HCT116 (cell line): Measurements from ENCODE around the gene KIRREL3. TPM values are rescaled to one million over a fixed set of nuclear protein-coding genes. Genes with fewer than 3 reads are reported as not detected.

Experiments used
- ATAC-seq: fragments of 200-7000 bp; cut with Tn5 transposase; 2 replicates; pipeline ENCODE4 v1.9.1; 2020; ENCODE audit warnings: mild to moderate bottlenecking, moderate library complexity
- BruUV-seq: library from RNA; stranded (reverse); fragments of 400-500 nt; replicated peaks from 2 replicates; lab custom pipeline; 2021; lab: Mats Ljungman, UMichigan
- CTCF ChIA-PET: fragments of 300-600 bp; sonication (Branson Sonifier 250); formaldehyde crosslinking; loops from one replicate; lab custom pipeline; 2021; ENCODE audit warnings: antibody characterized with exemption; lab: Charles Lee
- POLR2A ChIA-PET: fragments of 300-600, 350-600 bp; sonication (Branson Sonifier 250); formaldehyde crosslinking; loops from one replicate; lab custom pipeline; 2021; ENCODE audit warnings: antibody characterized with exemption; lab: Charles Lee
- RAD21 ChIA-PET, 2 experiments: fragments of 300-600 bp; sonication (Branson Sonifier 250); formaldehyde crosslinking; loops; one replicate each; lab custom pipeline; 2023; ENCODE audit warnings: low total read pairs in 2 of 2; ENCODE audit not compliant: uncharacterized antibody in 2 of 2, unreplicated experiment in 2 of 2, low non-redundant PET in 1 of 2; lab: Charles Lee
- DNase-seq: peaks from one replicate; pipeline ENCODE4 v3.0.0-alpha.2; 2010; ENCODE audit warnings: low read depth, low spot score
- H2AFZ ChIP-seq: fragments of 200-600 bp; shearing (Covaris generic), sonication (generic); 2 replicates; pipeline ENCODE4 v1.6.1; 2017; ENCODE audit warnings: low read depth, mixed run types, mixed read lengths, antibody characterized with exemption, low read length; ENCODE audit not compliant: poor library complexity, severe bottlenecking
- H3K27ac ChIP-seq: 2 replicates; pipeline ENCODE4 v1.5.1; 2012; ENCODE audit warnings: low read depth, low read length
- H3K27me3 ChIP-seq: fragments of 200-600 bp; sonication (generic); 2 replicates; pipeline ENCODE4 v1.6.1; 2016; ENCODE audit warnings: mixed run types, low read length, mixed read lengths; ENCODE audit not compliant: insufficient read depth
- H3K36me3 ChIP-seq, 2 experiments: fragments of 200-500 bp in 1 of 2; fragments of 200-600 bp in 1 of 2; sonication (Bioruptor generic) in 1 of 2; sonication (generic) in 1 of 2; 2 replicates each; pipeline versions ENCODE4 v1.5.1 to v1.6.1; 2014 to 2016; ENCODE audit warnings: low read length in 2 of 2, inconsistent platforms in 1 of 2, mixed read lengths in 1 of 2, mixed run types in 1 of 2; ENCODE audit not compliant: insufficient read depth in 2 of 2, control insufficient read depth in 1 of 2
- H3K4me1 ChIP-seq, 2 experiments: fragments of 200-600 bp in 1 of 2; sonication (generic) in 1 of 2; 2 replicates each; pipeline versions ENCODE4 v1.5.1 to v1.6.1; 2012 to 2017; ENCODE audit warnings: low read length in 2 of 2, inconsistent platforms in 1 of 2, mild to moderate bottlenecking in 1 of 2, mixed read lengths in 1 of 2, mixed run types in 1 of 2, moderate library complexity in 1 of 2; ENCODE audit not compliant: insufficient read depth in 2 of 2, control insufficient read depth in 1 of 2
- H3K4me2 ChIP-seq: fragments of 200-600 bp; sonication (generic); 2 replicates; pipeline ENCODE4 v1.6.1; 2017; ENCODE audit warnings: mixed run types, low read length, mixed read lengths
- H3K4me3 ChIP-seq, 2 experiments: fragments of 200-600 bp in 1 of 2; sonication (generic) in 1 of 2; replicated peaks in 1 of 2; 2 replicates each; pipeline ENCODE4 v1.5.1; 2011 to 2016; ENCODE audit warnings: low read length in 2 of 2, control low read depth in 1 of 2, low read depth in 1 of 2, mild to moderate bottlenecking in 1 of 2, mixed read lengths in 1 of 2, mixed run types in 1 of 2
- H3K79me2 ChIP-seq: fragments of 200-600 bp; sonication (generic); 2 replicates; pipeline ENCODE4 v1.6.1; 2017; ENCODE audit warnings: mild to moderate bottlenecking, mixed run types, low read length, moderate library complexity, mixed read lengths; ENCODE audit not compliant: insufficient read depth
- H3K9ac ChIP-seq: fragments of 200-600 bp; sonication (generic); 2 replicates; pipeline ENCODE4 v1.6.1; 2016; ENCODE audit warnings: low read length, mixed read lengths
- H3K9me2 ChIP-seq: fragments of 200-600 bp; sonication (generic), shearing (Covaris generic); 2 replicates; pipeline ENCODE4 v1.6.1; 2017; ENCODE audit warnings: mixed run types, mild to moderate bottlenecking, moderate library complexity; ENCODE audit not compliant: insufficient read depth
- H3K9me3 ChIP-seq, 2 experiments: fragments of 200-500 bp in 1 of 2; fragments of 200-600 bp in 1 of 2; sonication (Bioruptor generic) in 1 of 2; sonication (generic) in 1 of 2; 2 replicates each; pipeline ENCODE4 v1.6.1; 2014 to 2017; ENCODE audit warnings: low read length in 2 of 2, mixed read lengths in 2 of 2, inconsistent platforms in 1 of 2, low read depth in 1 of 2, mild to moderate bottlenecking in 1 of 2, mixed run types in 1 of 2, moderate library complexity in 1 of 2; ENCODE audit not compliant: control insufficient read depth in 1 of 2, insufficient read depth in 1 of 2
- H4K20me1 ChIP-seq: fragments of 200-600 bp; sonication (generic), shearing (Covaris generic); 2 replicates; pipeline ENCODE4 v1.6.1; 2017; ENCODE audit warnings: mixed run types, mild to moderate bottlenecking, moderate library complexity; ENCODE audit not compliant: insufficient read depth
- ATF3 ChIP-seq: IDR thresholded peaks from 2 replicates; pipeline ENCODE4 v1.6.1; 2012
- CBX3 ChIP-seq: IDR thresholded peaks from 2 replicates; pipeline ENCODE4 v1.6.1; 2012; ENCODE audit warnings: low read depth
- CEBPB ChIP-seq: IDR thresholded peaks from 2 replicates; pipeline ENCODE4 v1.6.1; 2012; ENCODE audit warnings: low read depth
- EGR1 ChIP-seq: IDR thresholded peaks from 2 replicates; pipeline ENCODE4 v1.6.1; 2012; ENCODE audit warnings: low read depth
- EZH2 ChIP-seq: fragments of 200-600 bp; sonication (generic); IDR thresholded peaks from 2 replicates; pipeline ENCODE4 v1.6.1; 2017; ENCODE audit warnings: antibody characterized with exemption, mixed run types
- EZH2phosphoT487 ChIP-seq: fragments of 200-600 bp; IDR thresholded peaks from 2 replicates; pipeline ENCODE4 v1.6.1; 2018; ENCODE audit warnings: antibody characterized with exemption, borderline replicate concordance
- JUND ChIP-seq: IDR thresholded peaks from 2 replicates; pipeline ENCODE4 v1.6.1; 2012
- MAX ChIP-seq: IDR thresholded peaks from 2 replicates; pipeline ENCODE4 v1.6.1; 2012
- POLR2A ChIP-seq: IDR thresholded peaks from 2 replicates; pipeline ENCODE4 v1.7.0; 2011; ENCODE audit warnings: borderline replicate concordance; ENCODE audit not compliant: insufficient read depth, insufficient read length; ENCODE audit errors: extremely low read depth
- POLR2AphosphoS5 ChIP-seq: IDR thresholded peaks from 2 replicates; pipeline ENCODE4 v1.6.1; 2011; ENCODE audit warnings: mild to moderate bottlenecking, low read depth, low read length, moderate library complexity
- RAD21 ChIP-seq: IDR thresholded peaks from 2 replicates; pipeline ENCODE4 v1.6.1; 2012; ENCODE audit warnings: low read depth, mild to moderate bottlenecking
- SIN3A ChIP-seq: IDR thresholded peaks from 2 replicates; pipeline ENCODE4 v1.6.1; 2012; ENCODE audit warnings: low read depth
- SP1 ChIP-seq: IDR thresholded peaks from 2 replicates; pipeline ENCODE4 v1.6.1; 2012; ENCODE audit warnings: low read depth
- SRF ChIP-seq: IDR thresholded peaks from 2 replicates; pipeline ENCODE4 v1.6.1; 2012; ENCODE audit warnings: low read depth
- TCF7L2 ChIP-seq: IDR thresholded peaks from 2 replicates; pipeline ENCODE4 v1.7.0; 2011; ENCODE audit warnings: borderline replicate concordance, inconsistent platforms; ENCODE audit not compliant: insufficient read depth, insufficient read length; ENCODE audit errors: extremely low read depth
- ZFX ChIP-seq: fragments of 450-650 bp; IDR thresholded peaks from 2 replicates; pipeline ENCODE4 v1.6.1; 2017
- ZNF274 ChIP-seq: fragments of 200-500 bp; sonication (Bioruptor generic); IDR thresholded peaks from 2 replicates; pipeline ENCODE4 v1.6.1; 2014; ENCODE audit warnings: mild to moderate bottlenecking, low read depth, low read length, inconsistent platforms
- intact Hi-C: fragments of 100-400 bp; cut with micrococcal nuclease; formaldehyde crosslinking; loops from 2 replicates; pipeline ENCODE4 v1.10.0; 2022
- total RNA-seq: library from RNA; stranded (reverse); gene quantifications from one replicate; pipeline ENCODE4 v1.2.1, GENCODE V29; 2021; ENCODE audit not compliant: unreplicated experiment
- TF ChIP-seq, protein P1 (sequence below), 3 experiments: fragments of 200-600 bp in 1 of 3; sonication (generic) in 1 of 3; IDR thresholded peaks in 2 of 3; conservative IDR thresholded peaks in 1 of 3; 2 replicates each; pipeline ENCODE4 v1.5.1; 2012 to 2017; ENCODE audit warnings: low read depth in 2 of 3, low read length in 2 of 3, antibody characterized with exemption in 1 of 3, borderline replicate concordance in 1 of 3, control low read depth in 1 of 3, mild to moderate bottlenecking in 1 of 3, mixed read lengths in 1 of 3, mixed run types in 1 of 3, moderate library complexity in 1 of 3; ENCODE audit not compliant: insufficient read depth in 1 of 3
- TF ChIP-seq, protein P2 (sequence below): IDR thresholded peaks from 2 replicates; pipeline ENCODE4 v1.6.1; 2012; ENCODE audit warnings: low read depth

The KIRREL3 gene
- total RNA-seq, 1 experiment from 2014 or later = not detected

GRCh38 chr11:126682590-126682989 lies 318.0 kb downstream of the KIRREL3 start:
- Histone ChIP-seq H3K4me3 (no peak overlapping the region), H4K20me1 (no peaks in the 10 kb centered on the region), H3K27ac (no peak overlapping the region), H3K9me3 (no peaks in the 10 kb centered on the region), H3K27me3 (peaks cover 54% of the 10 kb centered on the region), H3K4me2 (no peak overlapping the region), H3K4me1 (no peaks in the 10 kb centered on the region), H3K36me3 (no peaks in the 10 kb centered on the region), H3K9ac (no peak overlapping the region), H3K9me2 (no peaks in the 10 kb centered on the region), H2AFZ (no peak overlapping the region), H3K79me2 (no peaks in the 10 kb centered on the region)
- ChIA-PET POLR2A (no interaction called here), RAD21 (no interaction called here), CTCF (no interaction called here)
- intact Hi-C loops = no loop called here
- ATAC-seq (no peak), DNase-seq (no peak)
- TF ChIP-seq, protein P1, sequence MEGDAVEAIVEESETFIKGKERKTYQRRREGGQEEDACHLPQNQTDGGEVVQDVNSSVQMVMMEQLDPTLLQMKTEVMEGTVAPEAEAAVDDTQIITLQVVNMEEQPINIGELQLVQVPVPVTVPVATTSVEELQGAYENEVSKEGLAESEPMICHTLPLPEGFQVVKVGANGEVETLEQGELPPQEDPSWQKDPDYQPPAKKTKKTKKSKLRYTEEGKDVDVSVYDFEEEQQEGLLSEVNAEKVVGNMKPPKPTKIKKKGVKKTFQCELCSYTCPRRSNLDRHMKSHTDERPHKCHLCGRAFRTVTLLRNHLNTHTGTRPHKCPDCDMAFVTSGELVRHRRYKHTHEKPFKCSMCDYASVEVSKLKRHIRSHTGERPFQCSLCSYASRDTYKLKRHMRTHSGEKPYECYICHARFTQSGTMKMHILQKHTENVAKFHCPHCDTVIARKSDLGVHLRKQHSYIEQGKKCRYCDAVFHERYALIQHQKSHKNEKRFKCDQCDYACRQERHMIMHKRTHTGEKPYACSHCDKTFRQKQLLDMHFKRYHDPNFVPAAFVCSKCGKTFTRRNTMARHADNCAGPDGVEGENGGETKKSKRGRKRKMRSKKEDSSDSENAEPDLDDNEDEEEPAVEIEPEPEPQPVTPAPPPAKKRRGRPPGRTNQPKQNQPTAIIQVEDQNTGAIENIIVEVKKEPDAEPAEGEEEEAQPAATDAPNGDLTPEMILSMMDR (IDR thresholded peaks at IDR 0.05 in 2 of 3, conservative IDR thresholded peaks at IDR 0.05 in 1 of 3; ENCODE audit: borderline replicate concordance in 1 of 3, insufficient read depth in 1 of 3, low read depth in 2 of 3, low read length in 2 of 3) = no peak
- TF ChIP-seq ZNF274 = no peak
- no peak for TF ChIP-seq SIN3A
- no peak for TF ChIP-seq TCF7L2
- no peak for TF ChIP-seq SRF
- no peak for TF ChIP-seq SP1
- BruUV-seq = no TSS peak

DNA sequence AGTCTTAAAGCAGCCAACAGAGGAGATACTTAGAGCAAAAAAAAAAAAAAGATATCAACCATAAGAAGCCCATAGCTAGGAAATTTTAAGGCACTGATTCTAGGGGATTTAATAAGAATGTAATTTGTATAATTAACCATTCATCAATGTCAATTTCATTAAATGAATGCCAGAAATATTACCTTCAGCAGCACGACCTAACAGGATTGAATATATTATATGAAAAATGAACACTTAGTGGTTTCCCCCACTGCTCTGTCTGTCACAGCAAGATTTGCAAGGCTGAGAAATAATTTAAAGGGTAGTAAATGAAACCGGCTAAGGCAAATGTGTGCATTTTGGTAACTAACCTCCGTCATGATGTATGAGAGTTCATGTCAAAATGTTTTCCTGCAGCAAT lies 319.9 kb downstream of the KIRREL3 start:
- no peaks in the 10 kb centered on the region for H3K36me3 ChIP-seq
- no peak for ATAC-seq
- POLR2A ChIA-PET = no interaction called here
- TF ChIP-seq JUND (no peak), EZH2 (no peak), CEBPB (no peak), CBX3 (no peak), ATF3 (no peak), EZH2phosphoT487 (no peak), POLR2A (no peak), ZFX (no peak), EGR1 (no peak), MAX (no peak), POLR2AphosphoS5 (no peak), RAD21 (no peak), SRF (no peak)
- TF ChIP-seq, protein P2, sequence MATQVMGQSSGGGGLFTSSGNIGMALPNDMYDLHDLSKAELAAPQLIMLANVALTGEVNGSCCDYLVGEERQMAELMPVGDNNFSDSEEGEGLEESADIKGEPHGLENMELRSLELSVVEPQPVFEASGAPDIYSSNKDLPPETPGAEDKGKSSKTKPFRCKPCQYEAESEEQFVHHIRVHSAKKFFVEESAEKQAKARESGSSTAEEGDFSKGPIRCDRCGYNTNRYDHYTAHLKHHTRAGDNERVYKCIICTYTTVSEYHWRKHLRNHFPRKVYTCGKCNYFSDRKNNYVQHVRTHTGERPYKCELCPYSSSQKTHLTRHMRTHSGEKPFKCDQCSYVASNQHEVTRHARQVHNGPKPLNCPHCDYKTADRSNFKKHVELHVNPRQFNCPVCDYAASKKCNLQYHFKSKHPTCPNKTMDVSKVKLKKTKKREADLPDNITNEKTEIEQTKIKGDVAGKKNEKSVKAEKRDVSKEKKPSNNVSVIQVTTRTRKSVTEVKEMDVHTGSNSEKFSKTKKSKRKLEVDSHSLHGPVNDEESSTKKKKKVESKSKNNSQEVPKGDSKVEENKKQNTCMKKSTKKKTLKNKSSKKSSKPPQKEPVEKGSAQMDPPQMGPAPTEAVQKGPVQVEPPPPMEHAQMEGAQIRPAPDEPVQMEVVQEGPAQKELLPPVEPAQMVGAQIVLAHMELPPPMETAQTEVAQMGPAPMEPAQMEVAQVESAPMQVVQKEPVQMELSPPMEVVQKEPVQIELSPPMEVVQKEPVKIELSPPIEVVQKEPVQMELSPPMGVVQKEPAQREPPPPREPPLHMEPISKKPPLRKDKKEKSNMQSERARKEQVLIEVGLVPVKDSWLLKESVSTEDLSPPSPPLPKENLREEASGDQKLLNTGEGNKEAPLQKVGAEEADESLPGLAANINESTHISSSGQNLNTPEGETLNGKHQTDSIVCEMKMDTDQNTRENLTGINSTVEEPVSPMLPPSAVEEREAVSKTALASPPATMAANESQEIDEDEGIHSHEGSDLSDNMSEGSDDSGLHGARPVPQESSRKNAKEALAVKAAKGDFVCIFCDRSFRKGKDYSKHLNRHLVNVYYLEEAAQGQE = no peak

More for the DNA sequence above, 319.9 kb downstream of the KIRREL3 start:
- Histone ChIP-seq H2AFZ (no peak overlapping the region), H3K79me2 (no peaks in the 10 kb centered on the region), H3K4me1 (no peaks in the 10 kb centered on the region), H3K27me3 (peaks cover 64% of the 10 kb centered on the region), H3K27ac (no peak overlapping the region), H3K9me3 (no peaks in the 10 kb centered on the region), H4K20me1 (no peaks in the 10 kb centered on the region), H3K4me2 (no peak overlapping the region), H3K9ac (no peak overlapping the region), H3K4me3 (no peak overlapping the region), H3K9me2 (no peaks in the 10 kb centered on the region)
- no peak for DNase-seq
- BruUV-seq = no TSS peak
- ChIA-PET RAD21 (no interaction called here), CTCF (no interaction called here)
- intact Hi-C loops = no loop called here
